Sigmoid colon (tissue), 7 donors: ENCODE measurements around the gene PRKCQ. TPM values are rescaled to one million over a fixed set of nuclear protein-coding genes. Genes with fewer than 3 reads are reported as not detected.

Experiments
- DNase-seq: peaks from one replicate; pipeline ENCODE4 v3.0.0-alpha.2; 2019
- H3K27ac ChIP-seq, 4 donors: fragments of 200-600 bp; sonication (generic); one replicate each; pipeline ENCODE4 v1.5.1; 2016 to 2019; ENCODE audit warnings: mild to moderate bottlenecking in 1 of 4
- H3K27me3 ChIP-seq, 3 donors: fragments of 200-600 bp; sonication (generic); one replicate each; pipeline ENCODE4 v1.5.1; 2019; ENCODE audit warnings: mild to moderate bottlenecking in 1 of 3
- H3K36me3 ChIP-seq, 4 donors: fragments of 200-600 bp; sonication (generic); one replicate each; pipeline ENCODE4 v1.5.1; 2016 to 2019
- H3K4me1 ChIP-seq, 4 donors: fragments of 200-600 bp; sonication (generic); one replicate each; pipeline ENCODE4 v1.5.1; 2017 to 2019
- H3K4me3 ChIP-seq, 4 donors: fragments of 200-600 bp; sonication (generic); one replicate each; pipeline ENCODE4 v1.5.1; 2017 to 2019; ENCODE audit warnings: mild to moderate bottlenecking in 2 of 4, moderate library complexity in 1 of 4
- H3K9me3 ChIP-seq, 4 donors: fragments of 200-600 bp in 3 of 4; sonication (generic) in 3 of 4; one replicate each; pipeline versions ENCODE4 v1.5.1 to v1.6.1; 2013 to 2019
- CTCF ChIP-seq, 4 experiments: fragments of 450-650 bp in 3 of 4; fragments of 200-600 bp in 1 of 4; IDR thresholded peaks; one replicate each; pipeline ENCODE4 v1.5.1; 2016 to 2019; ENCODE audit warnings: antibody characterized with exemption in 4 of 4, mild to moderate bottlenecking in 3 of 4, moderate library complexity in 2 of 4
- EP300 ChIP-seq, 4 donors: sonication (generic); formaldehyde crosslinking; IDR thresholded peaks; one replicate each; pipeline ENCODE4 v1.6.1; 2017; ENCODE audit warnings: antibody characterized with exemption in 4 of 4
- POLR2A ChIP-seq, 2 donors: fragments of 450-650 bp; IDR thresholded peaks; one replicate each; pipeline ENCODE4 v1.6.1; 2016; ENCODE audit warnings: antibody characterized with exemption in 2 of 2, mild to moderate bottlenecking in 2 of 2, moderate library complexity in 2 of 2
- POLR2AphosphoS5 ChIP-seq, 4 donors: sonication (generic); formaldehyde crosslinking; IDR thresholded peaks; one replicate each; pipeline ENCODE4 v1.6.1; 2017; ENCODE audit warnings: antibody characterized with exemption in 4 of 4
- WGBS, 2 donors: extraction: QIAGEN DNeasy Blood & Tissue Kit; methylation state at CpG; one replicate each; pipeline ENCODE4 v1.1.7; 2013; 5-methylcytosine and 5-hydroxymethylcytosine counted together
- intact Hi-C: fragments of 100-400 bp; cut with DNase I; formaldehyde crosslinking; loops from one replicate; pipeline ENCODE4 v1.15.1; 2023
- polyA plus RNA-seq, 3 donors: library from polyadenylated mRNA; stranded (reverse); fragments of 200-250 nt; gene quantifications; one replicate each; pipeline ENCODE4 v1.2.3, GENCODE V29; 2013
- total RNA-seq, 4 donors: library from RNA; depleted of rRNA; stranded (reverse); fragments of >200 nt; gene quantifications; one replicate each; pipeline ENCODE4 v1.1.0, GENCODE V29; 2016
- donor health status: healthy with polysubstance abuse.
- donor health status: Bipolar disorder and iron deficiency.
- donor health status: healthy.

PRKCQ gene
- total and polyA plus RNA-seq, 7 donors, result 0.23 to 3.0 (median 0.81) TPM

GRCh38 chr10:6388261-6388893 lies 191.7 kb downstream of the PRKCQ start:
- H3K4me3 ChIP-seq, result no peak overlapping the region
- H3K36me3 ChIP-seq, result no peaks in the 10 kb centered on the region
- TF ChIP-seq POLR2A (IDR thresholded peaks at IDR 0.05) (no peak), CTCF (IDR thresholded peaks at IDR 0.05) (no peak), EP300 (IDR thresholded peaks at IDR 0.05) (no peak), POLR2AphosphoS5 (IDR thresholded peaks at IDR 0.05) (no peak)
- peaks cover 0 to 14% (median 4%) of the 10 kb centered on the region in 4 donors for H3K4me1 ChIP-seq
- H3K27ac ChIP-seq, result no peak overlapping the region
- WGBS, 2 donors, result 57 to 69% methylated on average over 4 of the region's 4 CpGs
- H3K9me3 ChIP-seq, result peaks cover 0 to 9% (median 0%) of the 10 kb centered on the region in 4 donors
- DNase-seq, result no peak
- no peaks in the 10 kb centered on the region for H3K27me3 ChIP-seq
- intact Hi-C loops, result no loop called here

GRCh38 chr10:6386960-6387359 lies 193.1 kb downstream of the PRKCQ start:
- no peak for DNase-seq
- no peaks in the 10 kb centered on the region for H3K36me3 ChIP-seq
- H3K4me1 ChIP-seq, result peaks cover 0 to 29% (median 17%) of the 10 kb centered on the region in 4 donors
- no peak overlapping the region for H3K27ac ChIP-seq
- 93 to 95% methylated on average over 5 of the region's 5 CpGs for WGBS, 2 donors
- intact Hi-C loops, result no loop called here
- no peaks in the 10 kb centered on the region for H3K27me3 ChIP-seq
- peaks cover 0 to 9% (median 0%) of the 10 kb centered on the region in 4 donors for H3K9me3 ChIP-seq
- no peak overlapping the region for H3K4me3 ChIP-seq
- no peak for TF ChIP-seq CTCF (IDR thresholded peaks at IDR 0.05)
- no peak for TF ChIP-seq POLR2A (IDR thresholded peaks at IDR 0.05)
- no peak for TF ChIP-seq EP300 (IDR thresholded peaks at IDR 0.05)
- no peak for TF ChIP-seq POLR2AphosphoS5 (IDR thresholded peaks at IDR 0.05)

- 88 to 89% methylated on average over 6 of the region's 6 CpGs for WGBS, 2 donors
- no peak overlapping the region for H3K4me3 ChIP-seq
- H3K27ac ChIP-seq, result no peak overlapping the region
- H3K36me3 ChIP-seq, result no peaks in the 10 kb centered on the region
- intact Hi-C loops, result no loop called here
- DNase-seq, result no peak
- peaks cover 0 to 35% (median 23%) of the 10 kb centered on the region in 4 donors for H3K4me1 ChIP-seq
- H3K9me3 ChIP-seq, result peaks cover 0 to 9% (median 0%) of the 10 kb centered on the region in 4 donors
- TF ChIP-seq POLR2AphosphoS5 (IDR thresholded peaks at IDR 0.05) (no peak), CTCF (IDR thresholded peaks at IDR 0.05) (no peak), POLR2A (IDR thresholded peaks at IDR 0.05) (no peak), EP300 (IDR thresholded peaks at IDR 0.05) (no peak)
- no peaks in the 10 kb centered on the region for H3K27me3 ChIP-seq
These were observed 193.7 kb downstream of the PRKCQ start for GRCh38 chr10:6386346-6386745.

GRCh38 chr10:6385665-6386064 lies 194.4 kb downstream of the PRKCQ start:
- H3K9me3 ChIP-seq, result peaks cover 0 to 9% (median 1%) of the 10 kb centered on the region in 4 donors
- DNase-seq, result no peak
- no peaks in the 10 kb centered on the region for H3K36me3 ChIP-seq
- no peak overlapping the region for H3K27ac ChIP-seq
- H3K27me3 ChIP-seq, result no peaks in the 10 kb centered on the region
- H3K4me3 ChIP-seq, result no peak overlapping the region
- H3K4me1 ChIP-seq, result peaks cover 0 to 38% (median 28%) of the 10 kb centered on the region in 4 donors
- intact Hi-C loops, result no loop called here
- TF ChIP-seq POLR2AphosphoS5 (IDR thresholded peaks at IDR 0.05), result no peak
- TF ChIP-seq POLR2A (IDR thresholded peaks at IDR 0.05), result no peak
- TF ChIP-seq EP300 (IDR thresholded peaks at IDR 0.05), result no peak
- no peak for TF ChIP-seq CTCF (IDR thresholded peaks at IDR 0.05)
- WGBS, 2 donors, result 75 to 80% methylated on average over 3 of the region's 3 CpGs
